Stimulated activated CD4-positive, alpha-beta T cell treated with anti-CD3 and anti-CD28 coated beads, Interleukin-4, amount 100 ng/mL, for 1 hour (primary cell): ENCODE data around the gene TSPAN1.

Experiments used
- DNase-seq: peaks from one replicate; pipeline ENCODE4 v3.0.0-alpha.2; 2020

Gene TSPAN1

GRCh38 chr1:46174448-46175231 is at the start of gene TSPAN1:
TSS of gene TSPAN1 (plus strand) at chr1:46175087. CDS start at chr1:46181108, 6,021 bp downstream.
- no peak for DNase-seq

GRCh38 chr1:46128344-46128743 is 46.5 kb upstream of the TSPAN1 start:
- DNase-seq, result no peak

GRCh38 chr1:46130121-46130520 is 44.8 kb upstream of the TSPAN1 start:
- no peak for DNase-seq

GRCh38 chr1:46130606-46131005 is 44.3 kb upstream of the TSPAN1 start:
- DNase-seq, result no peak

- DNase-seq, result no peak
Observed at GRCh38 chr1:46131093-46131492, 43.8 kb upstream of the TSPAN1 start.

- DNase-seq, result peak; percentile 27
Observed at GRCh38 chr1:46131712-46132528, 43.0 kb upstream of the TSPAN1 start.

GRCh38 chr1:46132529-46133180 is 42.2 kb upstream of the TSPAN1 start, which contains the start of gene PIK3R3:
TSS of gene PIK3R3 (minus strand) at chr1:46132629. CDS start at chr1:46131952, 677 bp downstream.
- DNase-seq, result peak; percentile 85

GRCh38 chr1:46133181-46133658 is 41.7 kb upstream of the TSPAN1 start:
- no peak for DNase-seq

GRCh38 chr1:46133781-46134350 is 41.0 kb upstream of the TSPAN1 start:
- no peak for DNase-seq

- DNase-seq, result no peak
Observed at GRCh38 chr1:46134660-46135331, 40.1 kb upstream of the TSPAN1 start.

GRCh38 chr1:46136711-46137110 is 38.2 kb upstream of the TSPAN1 start:
- DNase-seq, result no peak

GRCh38 chr1:46137916-46138315 is 37.0 kb upstream of the TSPAN1 start:
- DNase-seq, result no peak

- no peak for DNase-seq
Observed at GRCh38 chr1:46148318-46148717, 26.6 kb upstream of the TSPAN1 start.

GRCh38 chr1:46150085-46150484 is 24.8 kb upstream of the TSPAN1 start:
- DNase-seq, result no peak

- DNase-seq, result no peak
Observed at GRCh38 chr1:46152016-46152415, 22.9 kb upstream of the TSPAN1 start.

GRCh38 chr1:46153228-46153627 is 21.7 kb upstream of the TSPAN1 start:
- DNase-seq, result no peak

- DNase-seq, result no peak
Observed at GRCh38 chr1:46153732-46154131, 21.2 kb upstream of the TSPAN1 start.

GRCh38 chr1:46157916-46158311 is 17.0 kb upstream of the TSPAN1 start:
- no peak for DNase-seq

- no peak for DNase-seq
Observed at GRCh38 chr1:46158312-46159281, 16.3 kb upstream of the TSPAN1 start.

- no peak for DNase-seq
Observed at GRCh38 chr1:46159516-46159915, 15.4 kb upstream of the TSPAN1 start.

GRCh38 chr1:46160212-46160611 is 14.7 kb upstream of the TSPAN1 start:
- DNase-seq, result no peak
